SIG-M5 treated with dmso at 0.1 percent for 504 hours (cell line): ENCODE measurements around the gene PLD4.
"Not testable (repeated sequence)": the region's sequence is repeated elsewhere in the genome, so short reads cannot be mapped to it uniquely, and the experiment has no call there.

Source experiments
- DNase-seq: peaks from one replicate; lab custom pipeline; 2025; ENCODE audit not compliant: unreplicated experiment; lab: John Stamatoyannopoulos, UW

Gene PLD4

DNA sequence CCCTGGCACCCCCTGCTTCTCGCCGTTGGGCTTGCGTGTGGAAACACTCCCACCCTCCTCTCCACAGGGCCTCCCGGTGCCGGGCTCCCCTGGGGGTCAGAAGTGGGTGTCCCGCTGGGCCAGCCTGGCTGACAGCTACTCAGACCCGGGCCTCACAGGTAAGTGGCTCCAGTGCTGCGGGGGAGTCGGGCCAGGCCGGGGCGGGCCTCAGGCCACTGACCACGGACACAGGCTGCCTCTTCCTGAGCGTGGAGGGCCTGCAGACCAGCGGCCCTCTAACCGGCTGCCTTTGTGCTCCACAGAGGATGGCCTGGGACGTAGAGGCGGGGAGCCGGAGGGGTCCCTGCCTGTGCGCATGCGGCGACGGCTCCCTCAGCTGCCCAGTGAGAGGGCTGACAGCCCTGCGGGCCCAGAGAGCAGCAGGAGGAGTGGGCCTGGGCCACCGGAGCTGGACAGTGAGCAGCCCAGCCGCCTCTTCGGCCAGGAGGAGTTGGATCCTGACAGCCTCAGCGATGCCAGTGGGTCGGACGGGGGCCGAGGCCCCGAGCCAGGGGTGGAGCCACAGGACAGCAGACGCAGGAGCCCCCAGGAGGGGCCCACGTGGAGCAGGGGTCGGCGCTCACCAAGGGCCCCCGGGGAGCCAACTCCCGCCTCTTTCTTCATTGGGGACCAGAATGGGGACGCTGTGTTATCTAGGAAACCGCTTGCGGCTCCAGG lies 38.5 kb upstream of the PLD4 start:
- DNase-seq: no peak

GRCh38 chr14:104886690-104887622 lies 37.7 kb upstream of the PLD4 start:
- DNase-seq: no peak

- DNase-seq: no peak
These were observed 36.8 kb upstream of the PLD4 start for GRCh38 chr14:104887623-104888488.

DNA sequence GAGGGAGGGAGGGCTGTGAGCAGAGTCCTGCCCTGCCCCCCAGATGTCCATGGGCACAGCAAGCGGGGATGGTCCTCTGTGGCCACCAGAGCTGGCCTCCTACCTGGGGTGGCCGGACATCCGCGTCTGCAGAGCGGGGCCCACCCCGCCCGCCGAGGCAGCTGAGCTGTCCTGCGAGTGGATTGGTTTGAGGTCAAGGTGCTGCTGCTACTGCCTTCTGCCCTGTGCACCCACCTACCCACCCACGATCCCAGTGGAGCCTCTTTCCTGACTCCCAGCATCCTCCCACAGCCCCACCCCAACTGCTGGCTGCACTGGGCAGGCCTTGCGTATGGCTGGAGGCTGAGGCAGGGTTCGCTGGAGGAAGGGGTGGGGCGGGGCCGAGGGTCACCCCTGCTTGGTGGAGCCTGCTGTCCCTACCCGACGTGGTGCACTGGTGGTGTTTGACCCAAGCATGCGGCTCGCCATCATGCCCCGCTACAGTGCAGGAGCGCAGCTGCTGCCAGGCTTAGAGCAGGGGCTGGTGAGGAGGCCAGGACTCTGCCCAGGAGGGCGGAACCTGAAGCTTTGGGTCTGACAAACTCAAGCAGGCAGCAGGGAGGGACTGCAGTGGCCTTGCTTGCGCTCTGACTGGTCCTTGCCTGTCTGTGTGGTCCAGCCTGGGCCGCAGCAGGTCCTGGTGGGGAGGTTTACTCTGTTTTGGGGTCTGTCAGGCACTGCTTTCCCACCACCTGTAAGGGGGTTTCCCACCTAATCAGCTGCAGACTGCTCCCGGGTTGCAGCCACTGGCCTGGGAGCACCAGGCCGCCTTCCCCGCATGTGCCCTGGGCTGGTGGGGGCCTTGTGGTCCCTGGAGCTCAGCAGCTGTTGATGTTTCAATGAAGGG lies 35.9 kb upstream of the PLD4 start:
- no peak for DNase-seq

- no peak for DNase-seq
These were observed 35.3 kb upstream of the PLD4 start for GRCh38 chr14:104889375-104889757.

GRCh38 chr14:104890292-104890691 lies 34.4 kb upstream of the PLD4 start:
- DNase-seq: not testable (repeated sequence)

DNA sequence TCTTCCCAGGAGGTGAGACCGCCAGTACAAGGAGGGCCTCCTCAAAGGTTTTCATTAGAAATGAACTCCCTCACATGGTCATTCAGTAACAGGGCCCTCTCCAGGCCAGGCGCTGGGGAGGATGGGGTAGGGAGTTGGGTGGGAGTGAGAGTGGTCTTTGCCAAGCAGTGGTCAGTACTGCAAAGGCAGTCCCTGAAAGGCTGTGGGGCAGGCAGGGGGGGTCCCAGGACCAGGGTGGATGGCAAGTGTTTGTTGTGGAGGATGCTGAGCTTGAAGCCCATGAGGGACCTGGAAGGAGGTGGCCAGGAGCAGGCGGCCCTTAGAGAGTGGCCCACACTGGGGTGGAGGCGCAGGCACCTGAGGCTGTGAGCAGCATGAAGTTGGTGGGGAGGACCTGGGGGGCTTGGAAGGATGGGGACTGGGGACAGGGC lies 33.5 kb upstream of the PLD4 start:
- DNase-seq: no peak

DNA sequence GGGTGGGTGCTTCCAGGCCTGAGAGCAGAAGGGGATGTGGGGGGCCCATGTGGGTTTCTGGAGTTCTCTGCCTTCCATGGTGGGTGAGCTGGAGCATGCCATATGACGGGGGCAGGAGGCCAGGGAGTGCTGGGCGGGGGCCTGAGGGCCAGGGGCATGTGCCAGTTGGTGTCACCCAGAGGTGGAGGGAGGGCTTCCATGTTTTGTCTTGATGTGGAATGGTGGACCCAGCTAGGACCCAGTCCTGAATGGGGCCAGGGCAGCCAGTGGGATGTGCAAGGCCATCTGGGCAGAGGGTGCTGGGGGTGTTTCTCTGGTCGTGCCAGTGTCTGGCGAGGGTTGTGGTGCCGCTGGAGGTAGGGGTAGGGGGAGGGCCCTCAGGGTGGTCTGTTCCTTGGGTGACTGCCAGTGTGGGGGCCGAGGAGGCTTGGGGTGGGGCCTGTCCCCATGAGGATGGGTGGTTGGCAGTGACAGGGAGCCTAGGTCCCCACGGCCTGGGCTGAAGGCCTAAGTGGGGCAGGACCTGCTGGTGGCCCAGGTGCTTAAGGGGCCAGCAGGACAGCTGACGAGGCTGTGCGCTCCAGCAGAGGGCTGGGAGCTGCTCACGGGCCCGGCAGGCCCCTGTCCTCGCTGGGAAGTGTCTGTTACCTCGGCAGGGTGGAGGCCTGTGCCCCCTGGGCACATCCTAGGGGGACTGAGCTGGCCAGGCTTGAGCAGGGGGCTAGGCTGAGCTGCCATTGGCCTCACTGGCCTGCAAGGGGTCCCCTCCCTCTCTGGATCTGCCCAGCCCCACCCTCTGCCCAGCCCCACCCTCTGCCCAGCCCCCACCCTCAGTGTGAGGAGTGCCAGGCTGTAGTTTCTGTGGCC lies 32.8 kb upstream of the PLD4 start:
- no peak for DNase-seq

GRCh38 chr14:104892531-104893434 lies 31.9 kb upstream of the PLD4 start:
- no peak for DNase-seq

DNA sequence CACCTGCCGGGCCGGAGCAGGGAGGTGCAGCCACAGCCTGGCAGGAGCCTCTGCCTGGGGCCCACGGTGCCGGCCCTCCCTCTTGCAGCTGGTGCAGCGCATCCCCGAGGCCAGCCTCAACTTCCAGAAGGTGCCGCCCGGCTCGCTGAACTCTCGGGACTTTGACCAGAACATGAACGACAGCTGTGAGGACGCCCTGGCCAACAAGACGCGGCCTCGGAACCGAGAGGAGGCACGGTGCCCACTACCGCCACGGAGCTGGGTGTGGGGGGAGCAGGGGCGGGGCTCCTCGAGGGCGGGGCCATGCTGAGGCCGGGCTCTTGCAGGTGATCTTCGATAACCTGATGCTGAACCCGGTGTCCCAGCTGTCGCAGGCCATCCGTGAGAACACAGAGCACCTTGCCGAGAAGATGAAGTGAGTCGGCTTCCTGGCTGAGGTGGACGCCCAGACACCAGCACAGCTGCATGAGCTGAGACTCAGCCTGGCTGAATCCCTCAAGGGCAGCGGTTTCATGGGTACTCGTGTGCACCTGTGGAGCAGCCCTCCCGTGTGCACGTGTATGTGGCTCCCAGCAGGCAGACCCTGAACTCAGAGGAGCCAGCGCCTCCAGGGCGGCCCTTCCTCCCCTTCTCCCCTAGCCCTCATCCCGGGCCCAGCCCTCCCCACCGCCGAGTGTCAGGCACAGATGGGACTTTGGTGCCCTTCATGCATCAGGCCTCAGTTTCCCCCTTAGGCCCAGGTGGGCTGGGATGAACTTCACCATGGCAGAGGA lies 31.1 kb upstream of the PLD4 start:
- no peak for DNase-seq

DNA sequence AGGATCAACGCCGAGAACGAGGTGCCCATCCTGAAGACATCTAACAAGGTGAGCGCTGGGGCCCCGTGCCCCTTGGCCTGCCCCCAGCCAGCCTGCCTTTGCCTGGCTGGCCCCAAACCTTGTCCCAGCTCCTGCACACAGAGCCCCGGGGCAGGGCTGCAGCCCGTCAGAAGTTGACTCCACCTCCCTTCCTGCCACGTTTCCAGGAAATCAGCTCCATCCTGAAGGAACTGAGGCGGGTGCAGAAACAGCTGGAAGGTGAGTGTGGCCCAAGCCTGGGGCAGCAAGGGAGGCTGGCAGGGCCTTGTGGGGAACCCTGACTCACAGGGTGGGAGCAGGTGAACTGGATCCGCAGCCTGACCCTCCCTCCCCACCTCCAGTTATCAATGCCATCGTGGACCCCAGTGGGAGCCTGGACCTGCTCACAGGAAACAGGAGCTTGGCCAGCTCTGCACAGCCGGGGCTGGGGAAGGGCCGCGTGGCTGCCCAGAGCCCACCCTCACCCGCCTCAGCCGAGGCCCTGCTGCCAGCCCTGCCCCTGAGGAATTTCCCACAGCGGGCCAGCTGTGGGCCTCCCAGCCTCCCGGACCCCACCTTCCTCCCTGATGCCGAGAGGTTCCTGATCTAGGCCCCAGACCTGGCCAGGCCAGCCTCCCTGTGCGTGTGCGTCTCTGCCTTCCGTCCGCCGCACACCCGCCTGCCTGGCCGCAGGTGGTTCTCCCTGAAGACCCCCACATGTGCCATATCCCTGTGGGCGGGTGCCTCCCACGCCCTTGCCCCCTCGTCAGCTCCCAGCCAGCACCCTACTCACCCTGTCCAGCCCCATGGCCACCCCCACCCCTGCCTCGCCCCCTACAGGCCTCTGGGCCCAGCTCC lies 30.1 kb upstream of the PLD4 start:
- DNase-seq: no peak

- DNase-seq: no peak
These were observed 29.4 kb upstream of the PLD4 start for GRCh38 chr14:104895207-104895785.

GRCh38 chr14:104895786-104896661 lies 28.7 kb upstream of the PLD4 start:
- DNase-seq: no peak

- DNase-seq: no peak
These were observed 27.1 kb upstream of the PLD4 start for GRCh38 chr14:104897330-104898194.
